B cell (primary cell): Measurements from ENCODE around the gene CABLES1. TPM values are rescaled to one million over a fixed set of nuclear protein-coding genes. Genes with fewer than 3 reads are reported as not detected.

Experiments used
- ATAC-seq: fragments of 200-7000 bp; cut with Tn5 transposase; one replicate; pipeline ENCODE4 v1.10.0; 2021; ENCODE audit warnings: low read depth, mild to moderate bottlenecking, moderate number of reproducible peaks, moderate library complexity
- CTCF ChIA-PET: fragments of 350-600 bp; sonication (Branson Sonifier 250); formaldehyde crosslinking; loops from one replicate; lab custom pipeline; 2021; ENCODE audit warnings: antibody characterized with exemption, inconsistent platforms; lab: Charles Lee
- POLR2A ChIA-PET: fragments of 350-600 bp; sonication (Branson Sonifier 250); formaldehyde crosslinking; loops from one replicate; lab custom pipeline; 2021; ENCODE audit warnings: antibody characterized with exemption; lab: Charles Lee
- DNase-seq: peaks from one replicate; pipeline ENCODE4 v3.0.0; 2013
- H2AFZ ChIP-seq: 2 replicates; pipeline ENCODE4 v1.6.1; 2012; ENCODE audit warnings: mild to moderate bottlenecking, low read depth, low read length; ENCODE audit not compliant: insufficient read depth, poor library complexity, severe bottlenecking
- H3K27ac ChIP-seq, 2 donors: 1 replicate in 1 of 2; 2 replicates in 1 of 2; pipeline ENCODE4 v1.5.1; 2012 to 2013; ENCODE audit warnings: low read length in 2 of 2, mild to moderate bottlenecking in 2 of 2, moderate library complexity in 1 of 2
- H3K27me3 ChIP-seq, 4 experiments: fragments of 200-600 bp in 1 of 4; sonication (generic) in 1 of 4; replicated peaks in 1 of 4; 1 replicate in 2 of 4; 2 replicates in 2 of 4; pipeline versions ENCODE4 v1.6.1 to v1.7.0; 2013 to 2016; ENCODE audit warnings: low read length in 3 of 4, mild to moderate bottlenecking in 2 of 4, mixed read lengths in 1 of 4, moderate library complexity in 1 of 4; ENCODE audit not compliant: insufficient read depth in 4 of 4, control insufficient read depth in 3 of 4; ENCODE audit errors: control extremely low read depth in 1 of 4
- H3K36me3 ChIP-seq, 2 experiments: replicated peaks in 1 of 2; 1 replicate in 1 of 2; 2 replicates in 1 of 2; pipeline versions ENCODE4 v1.6.1 to v1.7.1; 2013; ENCODE audit warnings: low read length in 1 of 2; ENCODE audit not compliant: insufficient read depth in 2 of 2, control insufficient read depth in 1 of 2; ENCODE audit errors: control extremely low read depth in 1 of 2, extremely low read depth in 1 of 2
- H3K4me1 ChIP-seq, 2 donors: fragments of 200-600 bp in 1 of 2; sonication (generic) in 1 of 2; 1 replicate in 1 of 2; 2 replicates in 1 of 2; pipeline versions ENCODE4 v1.5.1 to v1.6.1; 2013 to 2017; ENCODE audit warnings: low read length in 2 of 2; ENCODE audit not compliant: control insufficient read depth in 2 of 2, insufficient read depth in 2 of 2
- H3K4me2 ChIP-seq: replicated peaks from 2 replicates; pipeline ENCODE3; 2012; ENCODE audit warnings: mild to moderate bottlenecking, low read depth, low read length; ENCODE audit not compliant: poor library complexity, severe bottlenecking
- H3K4me3 ChIP-seq, 5 experiments: fragments of 200-600 bp in 1 of 5; sonication (generic) in 1 of 5; 1 replicate in 3 of 5; 2 replicates in 2 of 5; pipeline versions ENCODE4 v1.5.1 to v1.7.0; 2011 to 2016; ENCODE audit warnings: low read length in 4 of 5, mild to moderate bottlenecking in 4 of 5, low read depth in 2 of 5, control low read depth in 1 of 5, moderate library complexity in 1 of 5; ENCODE audit not compliant: insufficient read depth in 1 of 5; ENCODE audit errors: control extremely low read depth in 1 of 5, extremely low read depth in 1 of 5
- H3K79me2 ChIP-seq: fragments of 200-600 bp; sonication (generic); one replicate; pipeline ENCODE4 v1.6.0; 2016; ENCODE audit warnings: low read length; ENCODE audit not compliant: control insufficient read depth, insufficient read depth
- H3K9ac ChIP-seq: fragments of 200-600 bp; sonication (generic); 2 replicates; pipeline ENCODE4 v1.6.1; 2017; ENCODE audit warnings: mild to moderate bottlenecking, low read length, moderate library complexity
- H3K9me3 ChIP-seq, 3 donors: one replicate each; pipeline versions ENCODE4 v1.6.1 to v1.7.1; 2013; ENCODE audit warnings: low read length in 2 of 3; ENCODE audit not compliant: control insufficient read depth in 2 of 3, insufficient read depth in 1 of 3; ENCODE audit errors: control extremely low read depth in 1 of 3
- H4K20me1 ChIP-seq: 2 replicates; pipeline ENCODE4 v1.6.0; 2012; ENCODE audit warnings: mild to moderate bottlenecking, low read length; ENCODE audit not compliant: insufficient read depth, control insufficient read depth, poor library complexity, severe bottlenecking
- H3K27ac Mint-ChIP-seq: one replicate; pipeline ENCODE4 v1.8.0; 2021; ENCODE audit warnings: mixed read lengths
- H3K27me3 Mint-ChIP-seq: one replicate; pipeline ENCODE4 v1.8.0; 2021; ENCODE audit warnings: mixed read lengths
- H3K4me1 Mint-ChIP-seq: one replicate; pipeline ENCODE4 v1.8.0; 2021; ENCODE audit warnings: mixed read lengths
- H3K4me3 Mint-ChIP-seq: one replicate; pipeline ENCODE4 v1.8.0; 2021; ENCODE audit warnings: mixed read lengths
- H3K9me3 Mint-ChIP-seq: one replicate; pipeline ENCODE4 v1.8.0; 2022; ENCODE audit warnings: mixed read lengths; ENCODE audit not compliant: insufficient read depth
- CTCF ChIP-seq: fragments of 200-600 bp; IDR thresholded peaks from one replicate; pipeline ENCODE4 v1.8.0; 2022; ENCODE audit warnings: antibody characterized with exemption, mild to moderate bottlenecking
- EZH2 ChIP-seq: IDR thresholded peaks from 2 replicates; pipeline ENCODE4 v1.6.1; 2012; ENCODE audit warnings: borderline replicate concordance, low read depth, mild to moderate bottlenecking, moderate library complexity, low read length; ENCODE audit not compliant: insufficient read depth, poor library complexity, severe bottlenecking
- WGBS: methylation state at CpG from one replicate; pipeline ENCODE4 v1.1.5; 2013; ENCODE audit warnings: missing lambda C conversion rate; ENCODE audit not compliant: insufficient coverage; 5-methylcytosine and 5-hydroxymethylcytosine counted together
- intact Hi-C: fragments of 100-400 bp; cut with micrococcal nuclease; formaldehyde crosslinking; loops from one replicate; pipeline ENCODE4 v1.10.0; 2022
- polyA plus RNA-seq: library from polyadenylated mRNA; depleted of rRNA; stranded (reverse); fragments of >200 nt; gene quantifications from 2 replicates; pipeline ENCODE4 v1.2.3, GENCODE V29; 2012
- total RNA-seq, 2 donors: library from RNA; stranded (reverse); fragments of 120-200 nt in 1 of 2; gene quantifications; 1 replicate in 1 of 2; 2 replicates in 1 of 2; pipeline versions ENCODE4 v1.2.3 to v1.2.4, GENCODE V29; 2013 to 2022

The CABLES1 gene
- total and polyA plus RNA-seq, 2 donors (not counting 1 experiment from before 2014, with no cell fraction given), result 0.30 to 56.3 TPM

DNA sequence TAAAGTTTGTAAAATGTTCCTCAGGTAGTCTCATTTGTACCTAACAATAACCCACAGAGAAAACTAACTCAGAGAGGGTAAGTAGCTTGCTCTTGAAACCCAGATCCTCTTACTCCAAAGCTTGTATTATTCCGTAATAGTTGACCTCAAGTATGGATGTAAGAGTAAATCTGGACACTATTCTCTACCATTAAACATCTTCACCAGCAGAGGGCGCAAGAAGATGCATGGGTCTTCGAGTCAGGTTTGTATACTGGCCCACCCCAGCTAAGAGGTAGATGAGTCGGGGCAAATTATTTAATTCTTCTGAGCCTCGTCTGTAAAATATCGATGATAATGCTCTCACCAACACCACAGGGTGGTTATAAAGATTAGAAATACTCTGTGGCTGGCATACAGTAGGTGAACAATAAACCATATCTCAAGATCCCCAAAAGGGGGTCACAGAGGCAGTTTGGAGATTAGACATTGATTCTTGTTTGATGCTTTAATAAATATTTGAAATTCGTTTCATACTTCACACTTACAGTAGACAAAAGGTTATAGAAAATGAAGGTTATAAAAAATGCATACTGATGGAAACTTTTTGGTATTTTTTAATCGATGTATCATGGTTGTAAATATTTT is 3.5 kb upstream of the CABLES1 start:
- Histone ChIP-seq H4K20me1 (no peaks in the 10 kb centered on the region), H3K4me3 (no peak overlapping the region), H3K4me1 (peaks cover 24 to 28% of the 10 kb centered on the region in 2 donors), H3K27me3 (peaks cover 0 to 33% (median 16%) of the 10 kb centered on the region in 4 experiments), H3K27ac (no peak overlapping the region), H3K9me3 (peaks cover 0 to 12% (median 0%) of the 10 kb centered on the region in 3 donors), H3K9ac (no peak overlapping the region), H3K79me2 (no peaks in the 10 kb centered on the region), H3K36me3 (no peaks in the 10 kb centered on the region), H2AFZ (no peak overlapping the region), H3K4me2 (no peak overlapping the region)
- TF ChIP-seq EZH2 (no peak), CTCF (peak; percentile 95)
- Mint-ChIP-seq H3K4me1 (peaks cover 21% of the 10 kb centered on the region), H3K4me3 (no peak overlapping the region), H3K27ac (no peak overlapping the region), H3K27me3 (peaks cover 16% of the 10 kb centered on the region), H3K9me3 (no peaks in the 10 kb centered on the region)
- DNase-seq (peak; percentile 85), ATAC-seq (no peak)
- CTCF ChIA-PET, result interaction anchor here (0.6 to 8.0 kb wide), 41 partner anchors 10 to 373 kb away, joined by 3 to 182 read pairs (median 4); partner anchors contain the start of gene RBBP8
- intact Hi-C loops, result loop anchor here (1.0 to 2.0 kb wide), 4 partner anchors 226 to 371 kb away; partner anchors contain the start of gene RMC1
- POLR2A ChIA-PET, result interaction anchor here (1.7 kb wide), 1 partner anchor 226 kb away, joined by 4 read pairs; no protein-coding TSS in a partner anchor
- no CpG with 5 or more reads among the region's 8 CpGs for WGBS
